ENCODE data around the gene SORBS1. TPM values are rescaled to one million over a fixed set of nuclear protein-coding genes. Genes with fewer than 3 reads are reported as not detected.

Gene SORBS1
- total and polyA plus RNA-seq, 2 experiments from 2014 or later, result 0.65 to 1.2 TPM

DNA sequence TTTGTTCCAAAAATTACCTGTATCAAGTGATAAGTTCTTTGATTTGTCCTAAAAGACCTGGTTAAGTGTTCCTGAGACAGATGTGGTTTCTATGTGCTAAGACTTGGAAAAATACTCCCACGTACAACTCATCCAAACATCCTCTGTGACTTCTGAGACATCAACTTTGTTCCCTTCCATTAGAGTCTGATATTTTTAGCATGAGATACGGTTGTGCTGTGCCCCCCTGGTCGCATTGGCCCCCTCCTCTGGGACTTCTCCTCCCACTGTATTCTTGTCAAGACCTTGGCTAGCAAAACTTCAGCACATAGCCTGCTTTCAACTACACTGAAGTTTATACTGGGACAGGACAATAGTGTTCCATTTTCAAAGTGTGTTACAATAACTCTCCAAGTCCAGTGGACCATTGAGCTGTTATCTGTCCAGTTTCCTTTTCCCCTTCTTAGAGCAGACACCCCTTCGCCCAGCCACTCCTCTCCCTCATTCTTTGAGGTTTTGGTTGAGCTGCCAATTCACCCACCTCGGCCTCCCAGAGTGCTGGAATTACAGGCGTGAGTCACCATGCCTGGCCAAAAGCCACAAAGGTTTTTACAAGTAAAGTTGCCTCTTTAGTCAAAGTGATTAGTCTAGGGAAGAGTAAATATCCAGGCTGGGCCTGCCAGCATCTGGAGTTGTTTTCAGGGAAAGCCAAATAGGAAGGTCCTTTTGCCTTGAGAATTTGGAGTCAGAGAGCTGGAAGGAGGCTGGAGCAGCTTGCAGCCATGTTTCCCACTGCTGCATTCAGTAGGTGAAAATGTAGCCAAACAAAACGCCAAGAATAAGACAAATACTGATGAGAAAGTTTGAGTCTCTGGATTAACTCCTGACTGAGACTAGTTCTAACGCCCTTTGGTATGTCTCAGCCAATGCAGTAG lies 252.5 kb downstream of the SORBS1 start:
- in situ Hi-C loops (cut with MboI), result no loop called here
- Histone ChIP-seq H2AFZ (no peak overlapping the region), H3K9ac (peak overlapping the region; percentile 53), H3F3A (ENCODE audit: insufficient read depth) (peaks cover 36% of the 10 kb centered on the region), H4K20me1 (ENCODE audit: insufficient read depth) (no peaks in the 10 kb centered on the region), H3K9me2 (ENCODE audit: insufficient read depth) (no peaks in the 10 kb centered on the region), H3K4me2 (ENCODE audit: unreplicated experiment) (peak overlapping the region; percentile 63), H3K9me3 (ENCODE audit: low read depth) (no peaks in the 10 kb centered on the region), H3K4me1 (ENCODE audit: insufficient read depth) (peaks cover 21% of the 10 kb centered on the region), H3K4me3 (peak overlapping the region; percentile 44), H3K27ac (peak overlapping the region; percentile 84), H3K27me3 (replicated peaks; ENCODE audit: insufficient read depth) (no peaks in the 10 kb centered on the region), H3K79me2 (ENCODE audit: insufficient read depth) (no peaks in the 10 kb centered on the region), H3K36me3 (ENCODE audit: low read depth) (no peaks in the 10 kb centered on the region)
- TF ChIP-seq EZH2phosphoT487 (IDR thresholded peaks at IDR 0.05; ENCODE audit: insufficient read depth, low read depth) (no peak), EZH2 (IDR thresholded peaks at IDR 0.05; ENCODE audit: insufficient read depth, poor library complexity, severe bottlenecking) (no peak)
- WGBS, 2 experiments (ENCODE audit: low coverage in 1 of 2, low lambda C conversion rate in 2 of 2, missing lambda C conversion rate in 2 of 2), result 6 to 7% methylated on average over 8 of the region's 8 CpGs
- DNase-seq, result peak; percentile 94

DNA sequence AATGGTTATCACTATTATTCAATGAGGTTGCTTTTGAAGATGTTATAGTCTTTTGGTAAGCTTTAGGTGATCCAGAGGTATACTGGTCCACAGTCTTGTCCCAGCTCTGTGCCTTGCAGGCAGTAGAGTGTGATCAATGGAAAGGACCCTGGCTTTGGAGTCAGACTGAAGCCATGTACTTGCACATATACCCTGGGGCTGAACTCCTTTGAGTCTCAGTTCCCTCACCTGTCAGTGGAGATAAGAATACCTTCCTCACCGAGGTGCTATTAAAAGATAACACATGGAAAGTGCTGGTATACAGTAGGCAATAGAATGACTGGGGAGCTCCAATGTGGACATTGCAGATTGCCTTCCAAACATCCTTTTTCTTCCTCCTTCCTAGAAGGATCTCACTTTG lies 254.3 kb downstream of the SORBS1 start:
- H3F3A ChIP-seq (ENCODE audit: insufficient read depth), result peaks cover 36% of the 10 kb centered on the region
- H3K27me3 ChIP-seq (replicated peaks; ENCODE audit: insufficient read depth), result no peaks in the 10 kb centered on the region
- DNase-seq, result no peak
- H4K20me1 ChIP-seq (ENCODE audit: insufficient read depth), result no peaks in the 10 kb centered on the region
- 97 to 100% methylated on average over 1 of the region's 1 CpG for WGBS, 2 experiments (ENCODE audit: low coverage in 1 of 2, low lambda C conversion rate in 2 of 2, missing lambda C conversion rate in 2 of 2)
- H3K9me3 ChIP-seq (ENCODE audit: low read depth), result no peaks in the 10 kb centered on the region
- no peaks in the 10 kb centered on the region for H3K36me3 ChIP-seq (ENCODE audit: low read depth)
- H3K4me3 ChIP-seq, result no peak overlapping the region
- no peak for TF ChIP-seq EZH2 (IDR thresholded peaks at IDR 0.05; ENCODE audit: insufficient read depth, poor library complexity, severe bottlenecking)
- no peak overlapping the region for H3K4me2 ChIP-seq (ENCODE audit: unreplicated experiment)
- H3K27ac ChIP-seq, result no peak overlapping the region
- no peak overlapping the region for H2AFZ ChIP-seq
- no peaks in the 10 kb centered on the region for H3K9me2 ChIP-seq (ENCODE audit: insufficient read depth)
- in situ Hi-C loops (cut with MboI), result no loop called here
- peaks cover 21% of the 10 kb centered on the region for H3K4me1 ChIP-seq (ENCODE audit: insufficient read depth)
- H3K9ac ChIP-seq, result no peak overlapping the region
- no peaks in the 10 kb centered on the region for H3K79me2 ChIP-seq (ENCODE audit: insufficient read depth)

DNA sequence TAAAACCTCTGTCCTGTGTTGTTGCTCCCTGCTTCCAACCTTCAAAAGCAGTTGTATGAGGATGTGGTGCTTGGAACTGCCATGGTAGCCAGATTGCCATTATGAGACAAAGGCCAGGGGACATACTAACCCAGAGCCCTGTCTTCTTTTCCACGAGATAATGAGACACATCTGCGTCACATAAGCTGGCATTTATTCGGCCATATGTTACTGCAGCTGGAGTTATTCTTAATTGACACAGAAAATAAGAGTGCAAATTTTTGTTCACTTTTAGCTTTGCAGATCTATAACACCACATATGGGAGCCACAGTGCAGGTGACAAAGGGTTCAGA lies 254.9 kb downstream of the SORBS1 start:
- H3K36me3 ChIP-seq (ENCODE audit: low read depth), result no peaks in the 10 kb centered on the region
- no peak overlapping the region for H2AFZ ChIP-seq

DNA sequence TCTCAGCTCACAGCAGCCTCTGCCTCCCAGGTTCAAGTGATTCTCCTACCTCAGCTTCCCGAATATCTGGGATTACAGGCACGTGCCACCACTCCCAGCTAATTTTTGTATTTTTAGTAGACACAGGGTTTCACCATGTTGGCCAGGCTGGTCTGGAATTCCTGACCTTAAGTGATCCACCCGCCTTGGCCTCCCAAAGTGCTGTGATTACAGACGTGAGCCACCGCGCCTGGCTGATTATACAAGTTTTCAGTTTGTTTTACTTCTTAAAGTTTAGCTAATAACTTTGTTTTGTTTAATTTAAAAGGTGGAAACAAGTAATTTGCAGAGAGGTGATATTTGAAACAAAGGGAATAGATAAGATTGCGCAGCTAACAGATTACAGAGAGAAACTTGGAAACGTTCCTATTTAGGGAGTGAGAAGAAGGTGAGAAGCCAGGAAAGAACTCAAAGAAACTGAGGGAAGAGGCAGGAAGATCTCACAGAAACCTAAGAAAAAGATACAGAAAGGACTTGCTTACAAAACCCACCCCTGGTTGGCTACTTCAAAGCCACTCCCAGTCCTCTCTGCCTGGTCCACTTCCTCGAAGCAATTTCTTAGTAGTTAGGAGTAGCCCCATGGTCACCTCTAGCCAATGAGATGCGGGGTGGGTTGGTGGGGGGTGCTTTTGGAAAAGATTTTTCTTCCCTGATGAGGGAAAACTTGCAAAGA lies 255.4 kb downstream of the SORBS1 start:
- Histone ChIP-seq H4K20me1 (ENCODE audit: insufficient read depth) (no peaks in the 10 kb centered on the region), H3K9me2 (ENCODE audit: insufficient read depth) (no peaks in the 10 kb centered on the region), H3K4me1 (ENCODE audit: insufficient read depth) (peaks cover 21% of the 10 kb centered on the region), H3K9me3 (ENCODE audit: low read depth) (no peaks in the 10 kb centered on the region), H3K4me3 (no peak overlapping the region), H3K9ac (no peak overlapping the region), H2AFZ (no peak overlapping the region), H3K27ac (no peak overlapping the region), H3K36me3 (ENCODE audit: low read depth) (no peaks in the 10 kb centered on the region), H3K4me2 (ENCODE audit: unreplicated experiment) (no peak overlapping the region), H3K79me2 (ENCODE audit: insufficient read depth) (no peaks in the 10 kb centered on the region), H3F3A (ENCODE audit: insufficient read depth) (peaks cover 36% of the 10 kb centered on the region), H3K27me3 (replicated peaks; ENCODE audit: insufficient read depth) (no peaks in the 10 kb centered on the region)
- 82 to 87% methylated on average over 10 of the region's 10 CpGs for WGBS, 2 experiments (ENCODE audit: low coverage in 1 of 2, low lambda C conversion rate in 2 of 2, missing lambda C conversion rate in 2 of 2)
- no peak for TF ChIP-seq EZH2 (IDR thresholded peaks at IDR 0.05; ENCODE audit: insufficient read depth, poor library complexity, severe bottlenecking)
- TF ChIP-seq EZH2phosphoT487 (IDR thresholded peaks at IDR 0.05; ENCODE audit: insufficient read depth, low read depth), result no peak
- in situ Hi-C loops (cut with MboI), result no loop called here
- DNase-seq, result no peak

More for the DNA sequence above, 254.9 kb downstream of the SORBS1 start:
- TF ChIP-seq EZH2phosphoT487 (IDR thresholded peaks at IDR 0.05; ENCODE audit: insufficient read depth, low read depth) (no peak), EZH2 (IDR thresholded peaks at IDR 0.05; ENCODE audit: insufficient read depth, poor library complexity, severe bottlenecking) (no peak)
- 57 to 60% methylated on average over 3 of the region's 3 CpGs for WGBS, 2 experiments (ENCODE audit: low coverage in 1 of 2, low lambda C conversion rate in 2 of 2, missing lambda C conversion rate in 2 of 2)
- Histone ChIP-seq H3K4me2 (ENCODE audit: unreplicated experiment) (no peak overlapping the region), H3K27me3 (replicated peaks; ENCODE audit: insufficient read depth) (no peaks in the 10 kb centered on the region), H3K9ac (no peak overlapping the region), H3K79me2 (ENCODE audit: insufficient read depth) (no peaks in the 10 kb centered on the region), H3K4me1 (ENCODE audit: insufficient read depth) (peaks cover 21% of the 10 kb centered on the region), H3K27ac (no peak overlapping the region), H3K9me2 (ENCODE audit: insufficient read depth) (no peaks in the 10 kb centered on the region), H3K9me3 (ENCODE audit: low read depth) (no peaks in the 10 kb centered on the region), H3F3A (ENCODE audit: insufficient read depth) (peaks cover 36% of the 10 kb centered on the region), H3K4me3 (no peak overlapping the region), H4K20me1 (ENCODE audit: insufficient read depth) (no peaks in the 10 kb centered on the region)
- in situ Hi-C loops (cut with MboI), result no loop called here
- no peak for DNase-seq

All from GM23248 (cell line).